Neural cell (in vitro differentiated cells): ENCODE data around the gene CRLF2. TPM values are rescaled to one million over a fixed set of nuclear protein-coding genes. Genes with fewer than 3 reads are reported as not detected.

Experiments
- H2AFZ ChIP-seq: fragments of 200-600, 300-800 bp; sonication (generic), shearing (Covaris generic); 2 replicates; pipeline ENCODE4 v1.6.0; 2014; ENCODE audit warnings: low read depth, mild to moderate bottlenecking, antibody characterized with exemption, low read length, moderate library complexity
- H3F3A ChIP-seq: fragments of 200-600 bp; shearing (Covaris generic); 2 replicates; pipeline ENCODE4 v1.6.1; 2016; ENCODE audit warnings: mild to moderate bottlenecking, moderate library complexity, mixed read lengths, antibody characterized with exemption, low read length; ENCODE audit not compliant: insufficient read depth, poor library complexity, severe bottlenecking
- H3K27ac ChIP-seq: fragments of 200-600, 300-800 bp; sonication (generic), shearing (Covaris generic); 2 replicates; pipeline ENCODE4 v1.5.1; 2014; ENCODE audit warnings: mild to moderate bottlenecking, low read length, moderate library complexity
- H3K27me3 ChIP-seq: fragments of 300-800, 200-600 bp; sonication (generic), shearing (Covaris generic); 2 replicates; pipeline ENCODE4 v1.6.0; 2014; ENCODE audit warnings: mild to moderate bottlenecking, low read depth, low read length, moderate library complexity; ENCODE audit not compliant: insufficient read depth
- H3K36me3 ChIP-seq: fragments of 300-800, 200-600 bp; sonication (generic), shearing (Covaris generic); 2 replicates; pipeline ENCODE4 v1.5.1; 2014; ENCODE audit warnings: mild to moderate bottlenecking, antibody characterized with exemption, low read length, moderate library complexity; ENCODE audit not compliant: insufficient read depth
- H3K4me2 ChIP-seq: fragments of 300-800, 200-600 bp; sonication (generic), shearing (Covaris generic); 2 replicates; pipeline ENCODE4 v1.6.0; 2014; ENCODE audit warnings: mild to moderate bottlenecking, low read length
- H3K4me3 ChIP-seq: fragments of 300-800, 200-600 bp; sonication (generic), shearing (Covaris generic); 2 replicates; pipeline ENCODE4 v1.5.1; 2014; ENCODE audit warnings: mild to moderate bottlenecking, low read length, moderate library complexity
- H3K79me2 ChIP-seq: fragments of 200-600 bp; shearing (Covaris generic); replicated peaks from 2 replicates; pipeline ENCODE4 v1.6.0; 2014; ENCODE audit warnings: mild to moderate bottlenecking, low read length, moderate library complexity; ENCODE audit not compliant: insufficient read depth
- H3K9ac ChIP-seq: fragments of 300-800, 200-600 bp; sonication (generic), shearing (Covaris generic); 2 replicates; pipeline ENCODE4 v1.6.1; 2016; ENCODE audit warnings: mild to moderate bottlenecking, low read length, mixed read lengths
- H3K9me2 ChIP-seq: fragments of 200-600 bp; shearing (Covaris generic); 2 replicates; pipeline ENCODE4 v1.6.1; 2016; ENCODE audit warnings: mild to moderate bottlenecking, low read length, mixed read lengths; ENCODE audit not compliant: insufficient read depth
- H3K9me3 ChIP-seq: fragments of 200-600, 300-800 bp; sonication (generic), shearing (Covaris generic); 2 replicates; pipeline ENCODE4 v1.6.1; 2016; ENCODE audit warnings: mild to moderate bottlenecking, mixed run types, low read length, moderate library complexity, mixed read lengths
- H4K20me1 ChIP-seq: fragments of 200-600 bp; shearing (Covaris generic); 2 replicates; pipeline ENCODE4 v1.6.1; 2016; ENCODE audit warnings: mild to moderate bottlenecking, mixed run types; ENCODE audit not compliant: insufficient read depth
- EP300 ChIP-seq: fragments of 450-650 bp; conservative IDR thresholded peaks from 2 replicates; pipeline ENCODE4 v1.6.1; 2014; ENCODE audit warnings: antibody characterized with exemption, mild to moderate bottlenecking, moderate library complexity; ENCODE audit not compliant: poor library complexity, severe bottlenecking
- EZH2 ChIP-seq: fragments of 200-600, 300-800 bp; shearing (Covaris generic), sonication (generic); IDR thresholded peaks from 2 replicates; pipeline ENCODE4 v1.6.1; 2014; ENCODE audit warnings: antibody characterized with exemption, low read length, borderline replicate concordance, mild to moderate bottlenecking; ENCODE audit not compliant: insufficient read depth, poor library complexity, severe bottlenecking
- MXI1 ChIP-seq: fragments of 450-650 bp; conservative IDR thresholded peaks from 2 replicates; pipeline ENCODE4 v1.6.1; 2014; ENCODE audit warnings: antibody characterized with exemption, mild to moderate bottlenecking; ENCODE audit not compliant: poor library complexity, severe bottlenecking
- POLR2AphosphoS5 ChIP-seq: IDR thresholded peaks from 2 replicates; pipeline ENCODE4 v1.6.1; 2012
- RAD21 ChIP-seq: fragments of 450-650 bp; conservative IDR thresholded peaks from 2 replicates; pipeline ENCODE4 v1.6.1; 2014; ENCODE audit warnings: antibody characterized with exemption, mild to moderate bottlenecking, moderate library complexity
- SMC3 ChIP-seq: fragments of 450-650 bp; conservative IDR thresholded peaks from 2 replicates; pipeline ENCODE4 v1.6.1; 2014; ENCODE audit warnings: antibody characterized with exemption, mild to moderate bottlenecking, moderate library complexity; ENCODE audit not compliant: poor library complexity
- TAF1 ChIP-seq: IDR thresholded peaks from 2 replicates; pipeline ENCODE4 v1.6.1; 2012; ENCODE audit warnings: low read depth
- polyA plus RNA-seq: library from polyadenylated mRNA; depleted of rRNA; stranded (reverse); fragments of >200 nt; gene quantifications from 2 replicates; pipeline ENCODE4 v1.2.3, GENCODE V29; 2014
- TF ChIP-seq, protein P1 (sequence below): fragments of 450-650 bp; IDR thresholded peaks from 2 replicates; pipeline ENCODE4 v1.5.1; 2014; ENCODE audit warnings: antibody characterized with exemption, mild to moderate bottlenecking, moderate library complexity; ENCODE audit not compliant: poor library complexity, severe bottlenecking
- TF ChIP-seq, protein P2 (sequence below): IDR thresholded peaks from 2 replicates; pipeline ENCODE4 v1.6.1; 2012; ENCODE audit warnings: borderline replicate concordance

CRLF2 gene
- polyA plus RNA-seq, 1 donor from 2014 or later: not detected

DNA sequence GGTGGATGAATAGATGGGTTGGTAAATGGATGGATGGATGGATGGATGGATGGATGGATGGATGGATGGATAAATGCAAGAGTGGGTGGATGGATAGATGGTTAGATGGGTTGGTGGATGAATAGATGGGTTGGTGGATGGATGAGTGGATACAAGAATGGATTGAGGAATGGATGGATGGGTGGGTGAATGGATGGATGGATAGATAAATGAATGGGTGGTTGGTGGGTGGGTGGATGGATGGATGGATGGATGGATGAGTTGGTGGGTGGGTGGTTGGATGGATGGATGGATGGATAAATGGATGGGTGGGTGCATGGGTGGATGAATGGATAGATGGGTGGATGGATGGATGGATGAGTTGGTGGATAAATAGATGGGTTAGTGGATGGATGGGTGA is 13.8 kb upstream of the CRLF2 start:
- H3F3A ChIP-seq: no peaks in the 10 kb centered on the region
- H3K36me3 ChIP-seq: no peaks in the 10 kb centered on the region
- no peak for TF ChIP-seq EP300
- no peak for TF ChIP-seq POLR2AphosphoS5
- TF ChIP-seq, protein P1, sequence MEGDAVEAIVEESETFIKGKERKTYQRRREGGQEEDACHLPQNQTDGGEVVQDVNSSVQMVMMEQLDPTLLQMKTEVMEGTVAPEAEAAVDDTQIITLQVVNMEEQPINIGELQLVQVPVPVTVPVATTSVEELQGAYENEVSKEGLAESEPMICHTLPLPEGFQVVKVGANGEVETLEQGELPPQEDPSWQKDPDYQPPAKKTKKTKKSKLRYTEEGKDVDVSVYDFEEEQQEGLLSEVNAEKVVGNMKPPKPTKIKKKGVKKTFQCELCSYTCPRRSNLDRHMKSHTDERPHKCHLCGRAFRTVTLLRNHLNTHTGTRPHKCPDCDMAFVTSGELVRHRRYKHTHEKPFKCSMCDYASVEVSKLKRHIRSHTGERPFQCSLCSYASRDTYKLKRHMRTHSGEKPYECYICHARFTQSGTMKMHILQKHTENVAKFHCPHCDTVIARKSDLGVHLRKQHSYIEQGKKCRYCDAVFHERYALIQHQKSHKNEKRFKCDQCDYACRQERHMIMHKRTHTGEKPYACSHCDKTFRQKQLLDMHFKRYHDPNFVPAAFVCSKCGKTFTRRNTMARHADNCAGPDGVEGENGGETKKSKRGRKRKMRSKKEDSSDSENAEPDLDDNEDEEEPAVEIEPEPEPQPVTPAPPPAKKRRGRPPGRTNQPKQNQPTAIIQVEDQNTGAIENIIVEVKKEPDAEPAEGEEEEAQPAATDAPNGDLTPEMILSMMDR: no peak
- no peak overlapping the region for H2AFZ ChIP-seq
- H3K9ac ChIP-seq: no peak overlapping the region
- no peak overlapping the region for H3K27ac ChIP-seq
- H4K20me1 ChIP-seq: no peaks in the 10 kb centered on the region
- no peak overlapping the region for H3K4me3 ChIP-seq
- no peaks in the 10 kb centered on the region for H3K79me2 ChIP-seq
- no peaks in the 10 kb centered on the region for H3K9me3 ChIP-seq
- H3K27me3 ChIP-seq: no peaks in the 10 kb centered on the region
- no peaks in the 10 kb centered on the region for H3K9me2 ChIP-seq
- H3K4me2 ChIP-seq: no peak overlapping the region

DNA sequence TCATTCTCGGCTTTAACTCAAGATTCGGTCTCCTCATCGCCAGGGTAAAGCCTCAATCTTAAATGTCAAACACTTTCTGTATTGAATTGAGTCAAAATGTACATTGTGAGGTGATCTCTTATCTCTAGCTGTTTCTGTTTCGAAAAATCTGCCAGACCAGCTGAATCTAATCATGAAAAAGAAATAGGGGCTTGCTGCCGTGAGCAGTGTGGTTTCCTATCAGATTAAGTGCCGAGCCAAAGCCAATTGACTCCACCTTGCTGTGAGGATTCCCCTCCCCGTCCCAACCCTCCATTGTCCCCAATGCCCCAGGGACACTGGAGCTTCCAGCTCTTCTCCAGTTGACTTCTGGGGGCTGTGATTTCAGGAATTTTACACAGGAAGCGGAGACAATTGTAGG is 12.5 kb upstream of the CRLF2 start:
- Histone ChIP-seq H3K9ac (no peak overlapping the region), H3K27ac (no peak overlapping the region), H4K20me1 (no peaks in the 10 kb centered on the region), H3K36me3 (no peaks in the 10 kb centered on the region), H3K4me2 (no peak overlapping the region), H2AFZ (no peak overlapping the region), H3K9me3 (no peaks in the 10 kb centered on the region), H3K9me2 (no peaks in the 10 kb centered on the region), H3K27me3 (no peaks in the 10 kb centered on the region), H3K79me2 (no peaks in the 10 kb centered on the region), H3F3A (no peaks in the 10 kb centered on the region), H3K4me3 (no peak overlapping the region)
- no peak for TF ChIP-seq RAD21
- no peak for TF ChIP-seq SMC3
- TF ChIP-seq MXI1: no peak
- TF ChIP-seq, protein P1: no peak
- no peak for TF ChIP-seq POLR2AphosphoS5
- TF ChIP-seq, protein P2, sequence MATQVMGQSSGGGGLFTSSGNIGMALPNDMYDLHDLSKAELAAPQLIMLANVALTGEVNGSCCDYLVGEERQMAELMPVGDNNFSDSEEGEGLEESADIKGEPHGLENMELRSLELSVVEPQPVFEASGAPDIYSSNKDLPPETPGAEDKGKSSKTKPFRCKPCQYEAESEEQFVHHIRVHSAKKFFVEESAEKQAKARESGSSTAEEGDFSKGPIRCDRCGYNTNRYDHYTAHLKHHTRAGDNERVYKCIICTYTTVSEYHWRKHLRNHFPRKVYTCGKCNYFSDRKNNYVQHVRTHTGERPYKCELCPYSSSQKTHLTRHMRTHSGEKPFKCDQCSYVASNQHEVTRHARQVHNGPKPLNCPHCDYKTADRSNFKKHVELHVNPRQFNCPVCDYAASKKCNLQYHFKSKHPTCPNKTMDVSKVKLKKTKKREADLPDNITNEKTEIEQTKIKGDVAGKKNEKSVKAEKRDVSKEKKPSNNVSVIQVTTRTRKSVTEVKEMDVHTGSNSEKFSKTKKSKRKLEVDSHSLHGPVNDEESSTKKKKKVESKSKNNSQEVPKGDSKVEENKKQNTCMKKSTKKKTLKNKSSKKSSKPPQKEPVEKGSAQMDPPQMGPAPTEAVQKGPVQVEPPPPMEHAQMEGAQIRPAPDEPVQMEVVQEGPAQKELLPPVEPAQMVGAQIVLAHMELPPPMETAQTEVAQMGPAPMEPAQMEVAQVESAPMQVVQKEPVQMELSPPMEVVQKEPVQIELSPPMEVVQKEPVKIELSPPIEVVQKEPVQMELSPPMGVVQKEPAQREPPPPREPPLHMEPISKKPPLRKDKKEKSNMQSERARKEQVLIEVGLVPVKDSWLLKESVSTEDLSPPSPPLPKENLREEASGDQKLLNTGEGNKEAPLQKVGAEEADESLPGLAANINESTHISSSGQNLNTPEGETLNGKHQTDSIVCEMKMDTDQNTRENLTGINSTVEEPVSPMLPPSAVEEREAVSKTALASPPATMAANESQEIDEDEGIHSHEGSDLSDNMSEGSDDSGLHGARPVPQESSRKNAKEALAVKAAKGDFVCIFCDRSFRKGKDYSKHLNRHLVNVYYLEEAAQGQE: no peak
- TF ChIP-seq EZH2: no peak
- TF ChIP-seq EP300: no peak
- TF ChIP-seq TAF1: no peak
